HepG2 (cell line): Measurements from ENCODE around the gene COL18A1. TPM values are rescaled to one million over a fixed set of nuclear protein-coding genes. Genes with fewer than 3 reads are reported as not detected.

Experiments
- ATAC-seq: fragments of 200-7000 bp; cut with Tn5 transposase; 3 replicates; pipeline ENCODE4 v1.9.1; 2020; ENCODE audit warnings: mild to moderate bottlenecking, moderate library complexity
- BruUV-seq: library from RNA; stranded (reverse); fragments of 400-500 nt; replicated peaks from 2 replicates; lab custom pipeline; 2021; lab: Mats Ljungman, UMichigan
- CTCF ChIA-PET: fragments of 300-600 bp; formaldehyde crosslinking; extraction: SDS; loops from one replicate; lab custom pipeline; 2021; ENCODE audit warnings: low total read pairs, inconsistent platforms, low intra/inter-chr PET ratio; lab: Yijun Ruan, JAX
- POLR2A ChIA-PET: fragments of 350-600 bp; sonication (Branson Sonifier 250); formaldehyde crosslinking; loops from one replicate; lab custom pipeline; 2020; ENCODE audit warnings: antibody characterized with exemption, inconsistent platforms; lab: Yijun Ruan, JAX
- DNase-seq: peaks from one replicate; pipeline ENCODE4 v3.0.0-alpha.2; 2015; ENCODE audit warnings: low spot score
- FAIRE-seq: peaks from 3 replicates; lab custom pipeline; 2011; peaks lifted over from hg19 to GRCh38; lab: Jason Lieb, UNC
- H2AFZ ChIP-seq: one replicate; pipeline ENCODE4 v1.6.1; 2011; ENCODE audit warnings: low read length, inconsistent platforms
- H3K27ac ChIP-seq: fragments of 300-600 bp; 3 replicates; pipeline ENCODE4 v1.8.0; 2011; ENCODE audit warnings: mixed run types, mild to moderate bottlenecking, mixed read lengths, low read length, inconsistent platforms; ENCODE audit not compliant: insufficient read depth; ENCODE audit errors: extremely low read length
- H3K27me3 ChIP-seq, 2 experiments: fragments of 200-600 bp in 1 of 2; 2 replicates in 1 of 2; 3 replicates in 1 of 2; pipeline versions ENCODE4 v1.6.0 to v1.8.0; 2011; ENCODE audit warnings: low read length in 2 of 2, mild to moderate bottlenecking in 2 of 2, moderate library complexity in 2 of 2, inconsistent platforms in 1 of 2; ENCODE audit not compliant: insufficient read depth in 2 of 2, control insufficient read depth in 1 of 2
- H3K36me3 ChIP-seq, 2 experiments: fragments of 200-600 bp in 1 of 2; replicated peaks in 1 of 2; 2 replicates in 1 of 2; 3 replicates in 1 of 2; pipeline versions ENCODE4 v1.5.1 to v1.8.0; 2011; ENCODE audit warnings: low read length in 2 of 2, inconsistent platforms in 1 of 2; ENCODE audit not compliant: insufficient read depth in 2 of 2, control insufficient read depth in 1 of 2
- H3K4me1 ChIP-seq: 2 replicates; pipeline ENCODE4 v1.5.1; 2012; ENCODE audit warnings: low read length, inconsistent platforms; ENCODE audit not compliant: insufficient read depth
- H3K4me2 ChIP-seq: 2 replicates; pipeline ENCODE4 v1.6.0; 2011; ENCODE audit warnings: low read depth, low read length, inconsistent platforms
- H3K4me3 ChIP-seq, 3 experiments: fragments of 200-600 bp in 1 of 3; sonication (generic), shearing (Covaris generic) in 1 of 3; replicated peaks in 1 of 3; 2 replicates each; pipeline ENCODE4 v1.5.1; 2011 to 2016; ENCODE audit warnings: low read length in 3 of 3, inconsistent platforms in 2 of 3, low read depth in 2 of 3, mild to moderate bottlenecking in 2 of 3, control low read depth in 1 of 3, mixed read lengths in 1 of 3; ENCODE audit not compliant: insufficient read depth in 1 of 3
- H3K79me2 ChIP-seq: one replicate; pipeline ENCODE4 v1.6.1; 2011; ENCODE audit warnings: low read length, inconsistent platforms; ENCODE audit not compliant: insufficient read depth
- H3K9ac ChIP-seq: 2 replicates; pipeline ENCODE4 v1.6.0; 2011; ENCODE audit warnings: mild to moderate bottlenecking, low read depth, low read length, inconsistent platforms; ENCODE audit not compliant: insufficient read depth
- H3K9me3 ChIP-seq: 2 replicates; pipeline ENCODE4 v1.5.1; 2012; ENCODE audit warnings: mild to moderate bottlenecking, low read length
- H4K20me1 ChIP-seq: 2 replicates; pipeline ENCODE4 v1.6.0; 2011; ENCODE audit warnings: inconsistent platforms, mild to moderate bottlenecking, low read length, moderate library complexity; ENCODE audit not compliant: insufficient read depth
- ARNT2 ChIP-seq: sonication (generic); formaldehyde crosslinking; IDR thresholded peaks from 2 replicates; pipeline ENCODE4 v1.8.0; 2022; ENCODE audit warnings: mild to moderate bottlenecking, low read depth, missing genetic modification reagents, moderate library complexity
- FOXC1 ChIP-seq: sonication (generic); formaldehyde crosslinking; IDR thresholded peaks from 2 replicates; pipeline ENCODE4 v1.8.0; 2022; ENCODE audit warnings: mild to moderate bottlenecking, missing genetic modification reagents, borderline replicate concordance
- NFYB ChIP-seq: sonication (generic); formaldehyde crosslinking; IDR thresholded peaks from 2 replicates; pipeline ENCODE4 v1.4.0; 2020; ENCODE audit warnings: missing genetic modification reagents
- ONECUT2 ChIP-seq: sonication (generic); formaldehyde crosslinking; IDR thresholded peaks from 2 replicates; pipeline ENCODE4 v1.4.0; 2020; ENCODE audit warnings: missing genetic modification reagents
- RBM39 ChIP-seq: fragments of 200-400 bp; formaldehyde crosslinking; IDR thresholded peaks from one replicate; pipeline ENCODE4 v1.6.1; 2018; ENCODE audit warnings: antibody characterized with exemption, mild to moderate bottlenecking, low read depth, low read length; ENCODE audit not compliant: poor library complexity, severe bottlenecking
- TBX2 ChIP-seq: sonication (generic); formaldehyde crosslinking; IDR thresholded peaks from 2 replicates; pipeline ENCODE4 v1.5.0; 2020; ENCODE audit warnings: missing genetic modification reagents, mild to moderate bottlenecking, borderline replicate concordance
- ZFX ChIP-seq: sonication (generic); formaldehyde crosslinking; IDR thresholded peaks from 2 replicates; pipeline ENCODE4 v1.4.0; 2020; ENCODE audit warnings: mild to moderate bottlenecking, low read depth, missing genetic modification reagents, moderate library complexity
- ZKSCAN5 ChIP-seq: sonication (generic); formaldehyde crosslinking; IDR thresholded peaks from 2 replicates; pipeline ENCODE4 v1.5.1; 2020; ENCODE audit warnings: mild to moderate bottlenecking, missing genetic modification reagents
- ZNF780A ChIP-seq: sonication (generic); formaldehyde crosslinking; IDR thresholded peaks from 2 replicates; pipeline ENCODE4 v1.8.0; 2022; ENCODE audit warnings: mild to moderate bottlenecking, missing genetic modification reagents, moderate library complexity
- ZNF883 ChIP-seq: sonication (generic); formaldehyde crosslinking; IDR thresholded peaks from 2 replicates; pipeline ENCODE4 v1.5.1; 2020; ENCODE audit warnings: mild to moderate bottlenecking, missing genetic modification reagents; ENCODE audit errors: not compliant biosample characterization
- WGBS: methylation state at CpG from one replicate; pipeline ENCODE4 v1.1.6; 2017; ENCODE audit warnings: low lambda C conversion rate; 5-methylcytosine and 5-hydroxymethylcytosine counted together
- in situ Hi-C: cut with HindIII; loops from 2 replicates; pipeline ENCODE4 v1.10.0; 2017; ENCODE audit warnings: low pct_unique_long_range_greater_than_20kb; ENCODE audit not compliant: extremely low pct_ligation_motif_present
- intact Hi-C: fragments of 100-400 bp; cut with micrococcal nuclease; formaldehyde crosslinking; loops from one replicate; pipeline ENCODE4 v1.10.0; 2022; ENCODE audit not compliant: unreplicated experiment
- polyA plus RNA-seq, 8 experiments: library from polyadenylated mRNA; depleted of rRNA in 3 of 8; stranded (reverse) in 7 of 8; unstranded in 1 of 8; fragments of >200 nt; fragmentation: Illumina TruSeq in 4 of 8; extraction: Trizol in 4 of 8; gene quantifications; 2 replicates each; pipeline versions ENCODE4 v1.2.1 to v1.2.3, GENCODE V29; 2011 to 2016; ENCODE audit warnings: low read depth in 4 of 8, missing spikeins in 1 of 8, mixed read lengths in 1 of 8; ENCODE audit not compliant: insufficient read depth in 1 of 8
- total RNA-seq, 5 experiments: library from RNA; depleted of rRNA; stranded (reverse); fragments of >200 nt; fragmentation: Illumina TruSeq; extraction: Trizol; gene quantifications; 2 replicates each; pipeline ENCODE4 v1.2.3, GENCODE V29; 2016; ENCODE audit warnings: low read depth in 1 of 5
- TF ChIP-seq, protein P1 (sequence below): sonication (generic); formaldehyde crosslinking; IDR thresholded peaks from 2 replicates; pipeline ENCODE4 v1.4.0; 2020; ENCODE audit warnings: missing genetic modification reagents
- TF ChIP-seq, protein P2 (sequence below): sonication (generic); formaldehyde crosslinking; IDR thresholded peaks from 2 replicates; pipeline ENCODE4 v1.5.0; 2020; ENCODE audit warnings: mild to moderate bottlenecking, missing genetic modification reagents, moderate library complexity
- TF ChIP-seq, protein P3 (sequence below): sonication (generic); formaldehyde crosslinking; IDR thresholded peaks from 2 replicates; pipeline ENCODE4 v1.8.0; 2022; ENCODE audit warnings: low read depth, missing genetic modification reagents

Gene COL18A1
- total and polyA plus RNA-seq, 2 of the 13 experiments (the other 11 are each of a cell fraction or from before 2014, with no cell fraction given), result 79.0 to 102 TPM

DNA sequence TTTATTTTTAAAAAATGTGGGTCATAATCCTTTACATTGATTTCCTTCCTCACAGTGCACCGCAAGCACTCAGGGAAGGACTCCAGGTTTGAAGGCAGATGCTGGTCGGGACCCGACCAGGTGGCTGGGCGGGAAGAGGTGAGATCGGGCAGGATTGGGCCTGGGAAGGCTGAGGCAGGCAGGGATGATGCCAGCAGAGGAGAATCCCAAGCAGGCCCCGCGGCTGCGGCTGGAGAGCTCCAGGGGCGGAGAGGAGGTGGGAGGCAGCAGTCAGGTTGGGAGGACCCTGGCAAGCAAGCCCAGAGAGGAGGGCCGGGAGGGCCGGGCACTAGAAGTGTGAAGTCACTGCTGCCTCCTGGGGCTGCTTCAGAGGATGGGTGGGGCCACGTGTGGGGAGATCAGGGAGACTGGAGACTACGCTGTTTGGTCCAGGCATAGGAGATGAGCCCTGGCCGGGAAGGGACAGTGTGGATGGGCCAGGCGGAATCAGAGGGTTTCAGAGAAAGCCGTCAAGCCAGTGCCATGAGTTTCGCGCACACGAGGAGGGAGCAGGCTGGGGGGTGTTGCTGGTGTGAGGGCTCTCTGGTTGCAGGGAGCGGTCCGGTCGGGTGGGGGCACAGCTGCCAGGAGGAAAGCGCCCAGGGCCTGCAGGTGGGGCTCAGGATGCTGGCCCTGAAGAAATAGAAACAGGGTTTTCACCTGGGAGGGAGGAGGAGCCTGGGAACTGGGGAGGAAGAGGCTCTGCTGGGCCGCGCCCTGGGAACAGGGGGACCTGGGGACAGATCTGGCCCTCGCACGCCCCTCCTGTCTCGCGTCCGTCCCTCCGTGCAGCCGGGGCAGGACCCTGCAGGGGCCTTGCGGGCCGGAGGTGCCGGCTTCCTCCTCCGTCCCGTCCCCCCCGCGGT lies 888 bp upstream of the COL18A1 start:
- no peak for DNase-seq
- H3K79me2 ChIP-seq, result peaks cover 33% of the 10 kb centered on the region
- H3K4me3 ChIP-seq, result peak overlapping the region; percentile 53 to 72 (median 62)
- peak; percentile 36 for ATAC-seq
- H3K36me3 ChIP-seq, result no peaks in the 10 kb centered on the region; a peak in 1 of 5 replicates
- ChIA-PET CTCF (no interaction called here), POLR2A (no interaction called here)
- in situ Hi-C loops, result no loop called here
- no TSS peak for BruUV-seq
- H3K9me3 ChIP-seq, result peaks cover 4% of the 10 kb centered on the region
- H3K4me2 ChIP-seq, result peak overlapping the region; percentile 87
- H3K27ac ChIP-seq, result no peak overlapping the region
- FAIRE-seq, result no peak
- no peak overlapping the region for H2AFZ ChIP-seq
- H3K4me1 ChIP-seq, result peaks cover 40% of the 10 kb centered on the region
- peaks cover 18% of the 10 kb centered on the region for H4K20me1 ChIP-seq
- intact Hi-C loops, result loop anchor here (10.0 kb wide), 1 partner anchor 109 kb away; no protein-coding TSS in a partner anchor
- H3K27me3 ChIP-seq, result peaks cover 7 to 42% of the 10 kb centered on the region in 2 experiments
- peak overlapping the region; percentile 50; the same call in 1 of the 2 replicates for H3K9ac ChIP-seq
- 3% methylated on average over 27 of the region's 39 CpGs for WGBS
- TF ChIP-seq ZFX (CRISPR knock-in tag), result peak; percentile 33; the same call in 1 of the 2 replicates
- TF ChIP-seq ARNT2 (CRISPR knock-in tag), result 0 out of 2 replicates have a peak, but pooled peaks have one; percentile 5
- peak; percentile 73 for TF ChIP-seq RBM39
- no peak for TF ChIP-seq NFYB
- TF ChIP-seq, protein P1, sequence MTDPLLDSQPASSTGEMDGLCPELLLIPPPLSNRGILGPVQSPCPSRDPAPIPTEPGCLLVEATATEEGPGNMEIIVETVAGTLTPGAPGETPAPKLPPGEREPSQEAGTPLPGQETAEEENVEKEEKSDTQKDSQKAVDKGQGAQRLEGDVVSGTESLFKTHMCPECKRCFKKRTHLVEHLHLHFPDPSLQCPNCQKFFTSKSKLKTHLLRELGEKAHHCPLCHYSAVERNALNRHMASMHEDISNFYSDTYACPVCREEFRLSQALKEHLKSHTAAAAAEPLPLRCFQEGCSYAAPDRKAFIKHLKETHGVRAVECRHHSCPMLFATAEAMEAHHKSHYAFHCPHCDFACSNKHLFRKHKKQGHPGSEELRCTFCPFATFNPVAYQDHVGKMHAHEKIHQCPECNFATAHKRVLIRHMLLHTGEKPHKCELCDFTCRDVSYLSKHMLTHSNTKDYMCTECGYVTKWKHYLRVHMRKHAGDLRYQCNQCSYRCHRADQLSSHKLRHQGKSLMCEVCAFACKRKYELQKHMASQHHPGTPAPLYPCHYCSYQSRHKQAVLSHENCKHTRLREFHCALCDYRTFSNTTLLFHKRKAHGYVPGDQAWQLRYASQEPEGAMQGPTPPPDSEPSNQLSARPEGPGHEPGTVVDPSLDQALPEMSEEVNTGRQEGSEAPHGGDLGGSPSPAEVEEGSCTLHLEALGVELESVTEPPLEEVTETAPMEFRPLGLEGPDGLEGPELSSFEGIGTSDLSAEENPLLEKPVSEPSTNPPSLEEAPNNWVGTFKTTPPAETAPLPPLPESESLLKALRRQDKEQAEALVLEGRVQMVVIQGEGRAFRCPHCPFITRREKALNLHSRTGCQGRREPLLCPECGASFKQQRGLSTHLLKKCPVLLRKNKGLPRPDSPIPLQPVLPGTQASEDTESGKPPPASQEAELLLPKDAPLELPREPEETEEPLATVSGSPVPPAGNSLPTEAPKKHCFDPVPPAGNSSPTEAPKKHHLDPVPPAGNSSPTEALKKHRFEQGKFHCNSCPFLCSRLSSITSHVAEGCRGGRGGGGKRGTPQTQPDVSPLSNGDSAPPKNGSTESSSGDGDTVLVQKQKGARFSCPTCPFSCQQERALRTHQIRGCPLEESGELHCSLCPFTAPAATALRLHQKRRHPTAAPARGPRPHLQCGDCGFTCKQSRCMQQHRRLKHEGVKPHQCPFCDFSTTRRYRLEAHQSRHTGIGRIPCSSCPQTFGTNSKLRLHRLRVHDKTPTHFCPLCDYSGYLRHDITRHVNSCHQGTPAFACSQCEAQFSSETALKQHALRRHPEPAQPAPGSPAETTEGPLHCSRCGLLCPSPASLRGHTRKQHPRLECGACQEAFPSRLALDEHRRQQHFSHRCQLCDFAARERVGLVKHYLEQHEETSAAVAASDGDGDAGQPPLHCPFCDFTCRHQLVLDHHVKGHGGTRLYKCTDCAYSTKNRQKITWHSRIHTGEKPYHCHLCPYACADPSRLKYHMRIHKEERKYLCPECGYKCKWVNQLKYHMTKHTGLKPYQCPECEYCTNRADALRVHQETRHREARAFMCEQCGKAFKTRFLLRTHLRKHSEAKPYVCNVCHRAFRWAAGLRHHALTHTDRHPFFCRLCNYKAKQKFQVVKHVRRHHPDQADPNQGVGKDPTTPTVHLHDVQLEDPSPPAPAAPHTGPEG (CRISPR knock-in tag), result no peak
- peak; percentile 48; the same call in 1 of the 2 replicates for TF ChIP-seq TBX2 (CRISPR knock-in tag)
- TF ChIP-seq ZNF780A (CRISPR knock-in tag), result no peak
- no peak for TF ChIP-seq ZKSCAN5 (CRISPR knock-in tag)
- TF ChIP-seq, protein P2, sequence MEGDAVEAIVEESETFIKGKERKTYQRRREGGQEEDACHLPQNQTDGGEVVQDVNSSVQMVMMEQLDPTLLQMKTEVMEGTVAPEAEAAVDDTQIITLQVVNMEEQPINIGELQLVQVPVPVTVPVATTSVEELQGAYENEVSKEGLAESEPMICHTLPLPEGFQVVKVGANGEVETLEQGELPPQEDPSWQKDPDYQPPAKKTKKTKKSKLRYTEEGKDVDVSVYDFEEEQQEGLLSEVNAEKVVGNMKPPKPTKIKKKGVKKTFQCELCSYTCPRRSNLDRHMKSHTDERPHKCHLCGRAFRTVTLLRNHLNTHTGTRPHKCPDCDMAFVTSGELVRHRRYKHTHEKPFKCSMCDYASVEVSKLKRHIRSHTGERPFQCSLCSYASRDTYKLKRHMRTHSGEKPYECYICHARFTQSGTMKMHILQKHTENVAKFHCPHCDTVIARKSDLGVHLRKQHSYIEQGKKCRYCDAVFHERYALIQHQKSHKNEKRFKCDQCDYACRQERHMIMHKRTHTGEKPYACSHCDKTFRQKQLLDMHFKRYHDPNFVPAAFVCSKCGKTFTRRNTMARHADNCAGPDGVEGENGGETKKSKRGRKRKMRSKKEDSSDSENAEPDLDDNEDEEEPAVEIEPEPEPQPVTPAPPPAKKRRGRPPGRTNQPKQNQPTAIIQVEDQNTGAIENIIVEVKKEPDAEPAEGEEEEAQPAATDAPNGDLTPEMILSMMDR (CRISPR knock-in tag), result peak; percentile 13; the same call in 1 of the 2 replicates
- TF ChIP-seq FOXC1 (CRISPR knock-in tag), result peak; percentile 44; the same call in 1 of the 2 replicates
- no peak for TF ChIP-seq ONECUT2 (CRISPR knock-in tag)
- TF ChIP-seq, protein P3, sequence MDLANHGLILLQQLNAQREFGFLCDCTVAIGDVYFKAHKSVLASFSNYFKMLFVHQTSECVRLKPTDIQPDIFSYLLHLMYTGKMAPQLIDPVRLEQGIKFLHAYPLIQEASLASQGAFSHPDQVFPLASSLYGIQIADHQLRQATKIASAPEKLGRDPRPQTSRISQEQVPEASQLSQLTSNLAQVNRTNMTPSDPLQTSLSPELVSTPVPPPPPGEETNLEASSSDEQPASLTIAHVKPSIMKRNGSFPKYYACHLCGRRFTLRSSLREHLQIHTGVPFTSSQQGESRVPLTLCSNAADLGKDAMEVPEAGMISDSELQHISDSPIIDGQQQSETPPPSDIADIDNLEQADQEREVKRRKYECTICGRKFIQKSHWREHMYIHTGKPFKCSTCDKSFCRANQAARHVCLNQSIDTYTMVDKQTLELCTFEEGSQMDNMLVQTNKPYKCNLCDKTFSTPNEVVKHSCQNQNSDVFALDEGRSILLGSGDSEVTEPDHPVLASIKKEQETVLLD (CRISPR knock-in tag), result 0 out of 2 replicates have a peak, but pooled peaks have one; percentile 5
- peak; percentile 66 for TF ChIP-seq ZNF883
